Peyer's patch (tissue), 4 donors: ENCODE measurements around the gene BAHCC1. TPM values are rescaled to one million over a fixed set of nuclear protein-coding genes. Genes with fewer than 3 reads are reported as not detected.

Experiments used
- DNase-seq, 3 donors: peaks; one replicate each; pipeline ENCODE4 v3.0.0-alpha.2; 2017 to 2019
- H3K27ac ChIP-seq, 4 donors: fragments of 200-600 bp; sonication (generic); one replicate each; pipeline ENCODE4 v1.5.1; 2016 to 2019
- H3K27me3 ChIP-seq, 2 donors: fragments of 200-600 bp; sonication (generic); one replicate each; pipeline ENCODE4 v1.5.1; 2019
- H3K36me3 ChIP-seq, 3 donors: fragments of 200-600 bp; sonication (generic); one replicate each; pipeline ENCODE4 v1.5.1; 2016 to 2019
- H3K4me1 ChIP-seq, 4 donors: fragments of 200-600 bp; sonication (generic); one replicate each; pipeline ENCODE4 v1.5.1; 2016 to 2019
- H3K4me3 ChIP-seq, 4 donors: fragments of 200-600 bp; sonication (generic); 1 replicate in 3 of 4; 2 replicates in 1 of 4; pipeline ENCODE4 v1.5.1; 2016 to 2019; ENCODE audit warnings: mild to moderate bottlenecking in 1 of 4
- H3K9me3 ChIP-seq, 4 donors: fragments of 200-600 bp; sonication (generic); one replicate each; pipeline ENCODE4 v1.5.1; 2016 to 2019; ENCODE audit warnings: mild to moderate bottlenecking in 1 of 4
- POLR2A ChIP-seq, 2 donors: fragments of 450-650 bp; IDR thresholded peaks; one replicate each; pipeline ENCODE4 v1.5.1; 2017; ENCODE audit warnings: antibody characterized with exemption in 2 of 2, mild to moderate bottlenecking in 2 of 2, moderate library complexity in 2 of 2
- total RNA-seq, 4 donors: library from RNA; depleted of rRNA; stranded (reverse); fragments of >200 nt; gene quantifications; one replicate each; pipeline ENCODE4 v1.1.0, GENCODE V29; 2016
- TF ChIP-seq, protein P1 (sequence below), 6 experiments: fragments of 450-650 bp in 4 of 6; fragments of 200-600 bp in 2 of 6; sonication (generic) in 1 of 6; IDR thresholded peaks; one replicate each; pipeline ENCODE4 v1.5.1; 2017 to 2019; ENCODE audit warnings: antibody characterized with exemption in 6 of 6, mild to moderate bottlenecking in 3 of 6, moderate library complexity in 1 of 6

Gene BAHCC1
- total RNA-seq, 4 donors from 2014 or later, result 11.6 to 43.0 (median 23.9) TPM

DNA sequence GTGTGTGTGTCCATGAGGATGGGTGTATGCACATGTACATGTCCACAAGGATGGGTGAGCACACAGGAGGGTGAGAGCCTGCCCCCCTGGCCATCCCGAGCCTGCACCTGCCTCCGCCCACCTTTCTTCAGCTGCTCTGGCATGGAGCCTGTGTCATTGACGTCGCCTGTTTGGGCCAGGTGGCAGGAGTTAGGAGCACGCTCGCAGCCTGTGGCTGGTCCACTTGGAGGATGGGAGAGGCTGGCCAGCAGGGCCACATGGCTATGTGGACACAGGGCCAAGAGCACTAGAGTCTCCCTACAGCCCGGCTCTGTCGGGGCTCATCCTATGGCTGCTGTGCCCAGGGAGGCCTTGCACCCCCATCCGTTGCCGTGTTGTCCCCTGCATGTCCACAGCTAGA lies 21.4 kb downstream of the BAHCC1 start:
- no peaks in the 10 kb centered on the region for H3K9me3 ChIP-seq
- peak overlapping the region in 1 of 4 donors; percentile 81 for H3K27ac ChIP-seq
- peaks cover 0 to 51% (median 4%) of the 10 kb centered on the region in 4 donors for H3K4me1 ChIP-seq
- no peaks in the 10 kb centered on the region for H3K36me3 ChIP-seq
- H3K4me3 ChIP-seq, result no peak overlapping the region
- no peak for DNase-seq
- TF ChIP-seq, protein P1, sequence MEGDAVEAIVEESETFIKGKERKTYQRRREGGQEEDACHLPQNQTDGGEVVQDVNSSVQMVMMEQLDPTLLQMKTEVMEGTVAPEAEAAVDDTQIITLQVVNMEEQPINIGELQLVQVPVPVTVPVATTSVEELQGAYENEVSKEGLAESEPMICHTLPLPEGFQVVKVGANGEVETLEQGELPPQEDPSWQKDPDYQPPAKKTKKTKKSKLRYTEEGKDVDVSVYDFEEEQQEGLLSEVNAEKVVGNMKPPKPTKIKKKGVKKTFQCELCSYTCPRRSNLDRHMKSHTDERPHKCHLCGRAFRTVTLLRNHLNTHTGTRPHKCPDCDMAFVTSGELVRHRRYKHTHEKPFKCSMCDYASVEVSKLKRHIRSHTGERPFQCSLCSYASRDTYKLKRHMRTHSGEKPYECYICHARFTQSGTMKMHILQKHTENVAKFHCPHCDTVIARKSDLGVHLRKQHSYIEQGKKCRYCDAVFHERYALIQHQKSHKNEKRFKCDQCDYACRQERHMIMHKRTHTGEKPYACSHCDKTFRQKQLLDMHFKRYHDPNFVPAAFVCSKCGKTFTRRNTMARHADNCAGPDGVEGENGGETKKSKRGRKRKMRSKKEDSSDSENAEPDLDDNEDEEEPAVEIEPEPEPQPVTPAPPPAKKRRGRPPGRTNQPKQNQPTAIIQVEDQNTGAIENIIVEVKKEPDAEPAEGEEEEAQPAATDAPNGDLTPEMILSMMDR (IDR thresholded peaks at IDR 0.05), result no peak
- no peak for TF ChIP-seq POLR2A (IDR thresholded peaks at IDR 0.05)
- no peaks in the 10 kb centered on the region for H3K27me3 ChIP-seq

DNA sequence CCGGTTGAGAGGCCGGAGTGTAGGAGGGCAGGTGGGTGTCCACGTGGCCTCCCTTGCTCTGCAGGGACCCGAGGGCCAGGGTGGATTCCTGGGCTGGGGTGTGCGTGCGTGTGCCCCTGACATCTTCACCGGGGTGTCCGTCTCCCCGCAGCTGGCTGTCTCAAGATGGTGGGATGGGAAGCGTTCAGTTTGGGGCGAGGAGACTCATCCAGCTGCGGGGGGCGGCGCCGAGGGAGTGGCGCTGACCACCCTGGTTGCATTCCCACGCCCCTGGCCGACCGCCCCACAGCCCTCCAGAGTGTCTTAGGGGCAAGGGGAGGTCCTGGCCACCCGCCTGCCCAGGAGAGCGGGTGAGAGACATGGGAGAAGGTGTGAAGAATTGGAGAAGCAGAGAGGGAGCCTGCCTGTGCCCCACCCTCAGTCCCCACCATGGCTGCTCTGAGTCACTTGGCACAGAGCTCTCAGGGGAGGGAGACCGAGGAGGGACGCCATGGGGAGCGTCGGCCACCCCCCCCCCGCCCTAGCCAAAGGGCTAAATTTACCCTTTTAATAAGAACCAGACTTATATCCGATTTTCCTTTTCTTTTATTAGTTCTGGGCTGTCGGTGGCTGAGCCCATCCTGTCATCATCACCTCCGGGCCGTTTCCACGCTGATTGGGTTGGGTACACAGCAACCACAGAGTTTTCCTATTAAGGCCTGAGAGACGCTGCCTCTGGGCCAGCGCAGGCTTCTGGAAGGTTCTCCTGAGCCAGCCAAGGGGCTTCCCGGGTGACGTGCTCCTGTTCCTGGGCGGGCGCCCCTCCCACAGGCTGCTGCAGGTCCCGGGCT lies 22.0 kb downstream of the BAHCC1 start:
- no peaks in the 10 kb centered on the region for H3K36me3 ChIP-seq
- peak overlapping the region in 3 of 4 donors; percentile 63 to 88 (median 81) for H3K27ac ChIP-seq
- no peaks in the 10 kb centered on the region for H3K27me3 ChIP-seq
- H3K4me1 ChIP-seq, result peaks cover 0 to 57% (median 4%) of the 10 kb centered on the region in 4 donors
- no peak overlapping the region for H3K4me3 ChIP-seq
- no peak for TF ChIP-seq POLR2A (IDR thresholded peaks at IDR 0.05)
- TF ChIP-seq, protein P1 (IDR thresholded peaks at IDR 0.05), result no peak
- H3K9me3 ChIP-seq, result no peaks in the 10 kb centered on the region
- DNase-seq, result no peak

DNA sequence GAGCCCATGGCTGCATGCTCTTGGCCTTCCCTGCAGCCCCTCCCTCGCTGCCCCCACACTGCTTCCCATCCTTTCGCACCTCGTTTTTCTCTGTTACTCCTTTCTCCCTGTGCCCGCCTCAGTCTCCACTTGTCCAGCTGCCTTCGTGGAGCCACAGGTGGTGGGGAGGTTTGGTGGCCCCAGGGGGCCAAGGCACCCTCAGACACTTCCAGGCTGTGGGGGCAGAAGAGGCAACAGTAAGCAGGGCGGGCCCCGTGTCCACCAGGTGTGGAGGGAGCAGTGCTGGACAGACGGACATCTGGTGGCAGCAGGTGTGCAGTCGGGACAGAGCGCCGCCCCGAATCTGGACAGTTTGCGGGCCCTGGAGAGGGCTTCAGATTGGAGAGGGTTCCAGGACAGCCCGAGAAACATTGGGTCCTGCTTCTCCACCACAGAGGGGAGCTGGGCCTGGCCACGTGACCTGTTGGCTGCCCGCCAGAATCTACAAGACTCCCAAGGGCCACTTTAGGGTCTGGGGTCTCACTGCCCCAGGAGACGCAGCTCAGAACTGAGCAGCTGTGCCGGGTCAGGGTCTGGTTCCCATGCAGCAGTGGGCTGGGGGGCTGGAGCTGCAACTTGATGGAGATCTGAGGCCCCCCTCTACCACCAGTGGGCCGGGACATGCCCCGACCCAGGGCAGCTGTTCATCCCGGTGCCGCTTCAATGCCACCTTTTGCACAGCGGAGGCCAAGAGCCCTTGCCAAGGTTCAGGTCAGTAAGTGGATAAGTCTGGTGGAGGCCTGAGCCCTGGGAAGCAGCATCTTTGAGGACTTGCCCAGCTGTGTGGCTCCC lies 22.8 kb downstream of the BAHCC1 start:
- Histone ChIP-seq H3K27ac (peak overlapping the region in 3 of 4 donors; percentile 63 to 88 (median 81)), H3K36me3 (no peaks in the 10 kb centered on the region), H3K9me3 (no peaks in the 10 kb centered on the region), H3K4me3 (no peak overlapping the region), H3K4me1 (peaks cover 0 to 57% (median 1%) of the 10 kb centered on the region in 4 donors), H3K27me3 (no peaks in the 10 kb centered on the region)
- TF ChIP-seq, protein P1 (IDR thresholded peaks at IDR 0.05), result no peak
- no peak for TF ChIP-seq POLR2A (IDR thresholded peaks at IDR 0.05)
- no peak for DNase-seq

DNA sequence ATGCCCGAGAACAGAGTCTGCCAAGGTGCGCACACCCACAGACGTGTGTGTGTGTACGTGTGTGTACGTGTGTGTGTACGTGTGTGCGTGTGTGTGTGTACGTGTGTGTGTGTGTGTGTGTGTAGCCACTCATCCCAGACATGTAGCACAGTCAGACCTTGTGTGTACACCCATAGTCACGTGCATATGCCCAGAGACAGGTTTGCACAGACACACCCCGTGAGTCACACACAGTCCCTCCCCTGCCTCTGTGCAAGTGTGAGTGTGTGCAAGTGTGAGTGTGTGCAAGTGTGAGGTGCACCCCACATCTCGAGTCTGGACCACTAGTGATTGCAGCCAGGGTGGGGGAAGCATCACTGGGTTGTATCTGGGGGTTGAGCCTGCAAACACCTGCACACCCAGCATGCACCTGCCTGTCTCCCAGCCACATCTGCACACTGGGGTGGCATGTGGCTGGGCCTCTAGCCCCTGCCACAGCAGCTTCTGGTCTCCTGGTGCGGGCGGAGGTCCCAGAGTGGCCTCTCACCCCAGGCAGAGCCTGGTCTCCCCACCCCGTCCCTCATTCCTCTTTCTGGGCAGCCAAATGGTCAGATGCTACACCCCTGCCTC lies 23.6 kb downstream of the BAHCC1 start:
- H3K4me3 ChIP-seq, result peak overlapping the region in 1 of 4 donors; percentile 36
- H3K27me3 ChIP-seq, result no peaks in the 10 kb centered on the region
- no peaks in the 10 kb centered on the region for H3K9me3 ChIP-seq
- peaks cover 0 to 61% (median 0%) of the 10 kb centered on the region in 4 donors for H3K4me1 ChIP-seq
- H3K36me3 ChIP-seq, result no peaks in the 10 kb centered on the region
- no peak for DNase-seq
- H3K27ac ChIP-seq, result peak overlapping the region in 3 of 4 donors; percentile 63 to 88 (median 81)
- no peak for TF ChIP-seq POLR2A (IDR thresholded peaks at IDR 0.05)
- TF ChIP-seq, protein P1 (IDR thresholded peaks at IDR 0.05), result no peak

DNA sequence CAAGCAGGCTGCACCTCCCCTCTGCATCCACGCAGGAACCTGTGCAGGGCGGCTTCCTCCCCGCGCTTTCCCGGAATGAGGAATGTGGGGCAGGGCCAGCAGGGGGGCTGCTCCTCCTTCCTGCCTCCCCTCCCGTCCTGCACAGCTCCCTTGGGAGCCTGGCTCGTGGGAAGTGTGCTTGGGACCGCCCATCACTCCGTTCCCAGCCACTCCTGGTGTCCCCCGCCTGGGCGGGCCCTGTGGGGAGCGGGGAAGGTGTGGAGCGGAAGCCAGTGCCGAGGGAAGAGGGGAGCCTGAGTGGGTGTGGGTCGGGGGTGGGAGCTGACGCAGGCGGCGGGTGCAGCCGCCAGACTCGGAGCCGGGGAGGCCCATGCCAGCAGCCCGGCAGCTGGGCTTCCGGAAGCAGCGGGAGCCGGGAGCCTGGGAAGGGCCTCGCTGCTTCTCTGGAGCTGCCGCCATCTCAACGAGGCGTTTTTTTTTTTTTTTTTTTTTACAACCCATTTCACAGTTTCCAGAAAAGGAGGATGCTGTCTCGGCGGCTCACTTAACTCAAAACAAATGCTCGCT lies 24.1 kb downstream of the BAHCC1 start:
- TF ChIP-seq, protein P1 (IDR thresholded peaks at IDR 0.05), result no peak
- TF ChIP-seq POLR2A (IDR thresholded peaks at IDR 0.05), result peak in 1 of 2 donors; percentile 36
- Histone ChIP-seq H3K9me3 (no peaks in the 10 kb centered on the region), H3K36me3 (no peaks in the 10 kb centered on the region), H3K27me3 (no peaks in the 10 kb centered on the region), H3K4me3 (peak overlapping the region in 3 of 4 donors; percentile 9 to 36 (median 30)), H3K27ac (peak overlapping the region; percentile 66 to 88 (median 75)), H3K4me1 (peaks cover 0 to 61% (median 0%) of the 10 kb centered on the region in 4 donors)
- peak in 2 of 3 donors; percentile 81 to 83 for DNase-seq
